Activated CD8-positive, alpha-beta memory T cell treated with anti-CD3 and anti-CD28 coated beads, Interleukin-2, amount 50 U/mL, for 1 hour (primary cell): ENCODE results near the gene ANGPT4.

Source experiments
- DNase-seq: peaks from one replicate; pipeline ENCODE4 v3.0.0-alpha.2; 2020; ENCODE audit errors: extremely low read depth

The ANGPT4 gene

DNA sequence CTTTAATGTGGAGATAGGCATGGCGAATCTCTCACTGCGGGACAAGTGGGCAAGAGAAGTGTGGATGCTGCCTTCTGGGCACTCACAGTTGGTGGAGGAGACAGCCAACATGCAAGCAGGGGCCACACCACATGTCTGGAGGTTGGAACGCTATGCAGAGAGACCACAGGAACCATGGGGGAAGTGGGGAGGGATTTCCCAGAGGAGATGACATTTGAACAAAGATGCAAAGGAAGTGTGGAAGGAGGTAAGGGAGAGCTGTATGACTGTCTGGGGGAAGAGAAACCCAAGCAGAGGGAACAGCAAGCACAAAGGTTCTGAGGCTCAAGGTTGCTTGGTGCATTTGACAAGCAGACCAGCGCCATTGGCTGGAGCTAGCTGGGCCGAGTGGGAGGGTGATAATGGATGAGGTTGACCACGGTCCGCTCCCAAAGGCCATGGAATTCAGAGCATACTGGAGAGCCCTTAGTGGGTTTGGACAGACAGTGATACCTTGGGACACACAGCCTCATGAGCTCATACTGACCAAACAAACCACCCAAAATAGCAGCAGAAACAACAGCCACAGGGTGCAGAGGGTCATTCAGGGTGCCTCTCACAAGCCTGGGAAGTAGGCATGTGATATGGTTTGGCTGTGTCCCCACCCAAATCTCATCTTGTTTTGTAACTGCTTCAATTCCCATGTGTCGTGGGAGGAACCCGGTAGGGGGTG is 90.3 kb downstream of the ANGPT4 start:
- no peak for DNase-seq

- DNase-seq = no peak
Measured at GRCh38 chr20:824916-825315, 91.2 kb downstream of the ANGPT4 start.

GRCh38 chr20:824490-824889 is 91.6 kb downstream of the ANGPT4 start:
- no peak for DNase-seq

- DNase-seq = no peak
Measured at GRCh38 chr20:823574-823902, 92.6 kb downstream of the ANGPT4 start.

GRCh38 chr20:822651-823573 is 93.2 kb downstream of the ANGPT4 start:
- no peak for DNase-seq

- DNase-seq = no peak
Measured at GRCh38 chr20:821731-822065, 94.4 kb downstream of the ANGPT4 start.

- DNase-seq = no peak
Measured at GRCh38 chr20:821046-821730, 94.9 kb downstream of the ANGPT4 start.

DNA sequence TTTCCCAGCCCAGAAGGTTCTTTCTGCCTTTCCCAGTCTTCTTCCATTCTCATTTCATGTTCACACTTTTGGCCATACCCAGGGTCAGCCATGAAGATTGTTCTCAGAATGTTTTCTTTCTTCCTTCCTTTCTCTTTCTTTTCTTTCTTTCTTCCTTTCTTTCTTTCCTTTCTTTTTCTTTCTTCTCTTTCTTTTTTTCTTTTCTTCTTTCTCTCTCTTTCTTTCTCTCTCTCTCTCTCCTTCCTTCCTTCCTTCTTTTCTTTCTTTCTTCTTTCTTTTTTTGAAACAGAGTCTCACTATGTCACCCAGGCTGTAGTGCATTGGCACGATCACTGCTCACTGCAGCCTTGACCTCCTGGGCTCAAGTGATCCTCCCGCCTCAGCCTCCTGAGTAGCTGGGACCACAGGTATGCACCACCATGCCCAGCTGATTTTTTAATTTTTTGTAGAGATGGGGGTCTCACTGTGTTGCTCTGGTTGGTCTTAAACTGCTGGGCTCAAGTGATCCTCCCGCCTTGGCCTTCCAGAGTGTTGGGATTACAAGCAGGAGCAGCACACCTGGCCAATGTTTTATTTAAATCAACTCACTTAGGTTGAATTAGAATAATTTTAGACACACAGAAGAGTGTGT is 95.7 kb downstream of the ANGPT4 start:
- no peak for DNase-seq
